Subcutaneous abdominal adipose tissue (tissue), 5 donors: ENCODE data around the gene S100A16.
"Not testable (repeated sequence)": the region's sequence is repeated elsewhere in the genome, so short reads cannot be mapped to it uniquely, and the experiment has no call there.

ENCODE experiments used
- H3K27ac ChIP-seq: one replicate; pipeline ENCODE4 v1.7.0; 2013; ENCODE audit warnings: low read depth, mild to moderate bottlenecking, inconsistent platforms, low read length, moderate library complexity
- H3K27me3 ChIP-seq, 5 donors: one replicate each; pipeline ENCODE4 v1.7.0; 2013; ENCODE audit warnings: low read length in 5 of 5, inconsistent platforms in 1 of 5; ENCODE audit not compliant: control insufficient read depth in 5 of 5, insufficient read depth in 4 of 5
- H3K36me3 ChIP-seq, 5 donors: one replicate each; pipeline ENCODE4 v1.7.0; 2013; ENCODE audit warnings: low read length in 5 of 5; ENCODE audit not compliant: control insufficient read depth in 5 of 5, insufficient read depth in 5 of 5
- H3K4me1 ChIP-seq, 5 donors: one replicate each; pipeline ENCODE4 v1.7.0; 2013; ENCODE audit warnings: low read length in 5 of 5, mild to moderate bottlenecking in 3 of 5, moderate library complexity in 1 of 5; ENCODE audit not compliant: control insufficient read depth in 5 of 5, insufficient read depth in 5 of 5
- H3K4me3 ChIP-seq, 5 donors: one replicate each; pipeline ENCODE4 v1.7.0; 2013; ENCODE audit warnings: low read length in 5 of 5, low read depth in 1 of 5
- H3K9ac ChIP-seq, 5 donors: one replicate each; pipeline ENCODE4 v1.7.0; 2013; ENCODE audit warnings: low read length in 5 of 5, mild to moderate bottlenecking in 4 of 5, moderate library complexity in 3 of 5
- H3K9me3 ChIP-seq, 5 donors: one replicate each; pipeline ENCODE4 v1.7.0; 2013; ENCODE audit warnings: low read length in 5 of 5; ENCODE audit not compliant: control insufficient read depth in 5 of 5
- donor health status: healthy.
- donor health status: healthy.
- donor health status: healthy.
- donor health status: healthy.
- donor health status: healthy.

Gene S100A16

GRCh38 chr1:153570874-153571273 is 42.1 kb downstream of the S100A16 start:
- H3K4me1 ChIP-seq = peaks cover 14 to 43% (median 37%) of the 10 kb centered on the region in 5 donors
- no peaks in the 10 kb centered on the region for H3K27me3 ChIP-seq
- H3K9me3 ChIP-seq = no peaks in the 10 kb centered on the region
- H3K27ac ChIP-seq = no peak overlapping the region
- no peak overlapping the region for H3K4me3 ChIP-seq
- no peak overlapping the region for H3K9ac ChIP-seq
- H3K36me3 ChIP-seq = no peaks in the 10 kb centered on the region

GRCh38 chr1:153569465-153569864 is 43.5 kb downstream of the S100A16 start:
- Histone ChIP-seq H3K36me3 (no peaks in the 10 kb centered on the region), H3K9ac (no peak overlapping the region), H3K4me1 (peaks cover 16 to 50% (median 43%) of the 10 kb centered on the region in 5 donors), H3K27ac (no peak overlapping the region), H3K27me3 (no peaks in the 10 kb centered on the region), H3K4me3 (no peak overlapping the region), H3K9me3 (no peaks in the 10 kb centered on the region)

GRCh38 chr1:153568367-153569099 is 44.4 kb downstream of the S100A16 start:
- H3K27ac ChIP-seq = peak overlapping the region; percentile 48
- H3K4me1 ChIP-seq = peaks cover 16 to 50% (median 46%) of the 10 kb centered on the region in 5 donors
- peak overlapping the region in 4 of 5 donors; percentile 15 to 68 (median 60) for H3K9ac ChIP-seq

GRCh38 chr1:153567621-153568366 is 45.1 kb downstream of the S100A16 start:
- peak overlapping the region; percentile 33 to 74 (median 53) for H3K4me3 ChIP-seq
- H3K4me1 ChIP-seq = peaks cover 16 to 44% (median 39%) of the 10 kb centered on the region in 5 donors

More at GRCh38 chr1:153568367-153569099, 44.4 kb downstream of the S100A16 start:
- Histone ChIP-seq H3K9me3 (no peaks in the 10 kb centered on the region), H3K4me3 (peak overlapping the region; percentile 51 to 74 (median 53)), H3K27me3 (no peaks in the 10 kb centered on the region), H3K36me3 (no peaks in the 10 kb centered on the region)

GRCh38 chr1:153566414-153567371 is 46.2 kb downstream of the S100A16 start:
- peaks cover 11 to 43% (median 34%) of the 10 kb centered on the region in 5 donors for H3K4me1 ChIP-seq
- no peaks in the 10 kb centered on the region for H3K36me3 ChIP-seq
- peak overlapping the region in 4 of 5 donors; percentile 8 to 68 (median 64) for H3K9ac ChIP-seq
- H3K27ac ChIP-seq = peak overlapping the region; percentile 92
- H3K9me3 ChIP-seq = no peaks in the 10 kb centered on the region
- H3K27me3 ChIP-seq = no peaks in the 10 kb centered on the region
- H3K4me3 ChIP-seq = peak overlapping the region in 1 of 5 donors; percentile 30

More at GRCh38 chr1:153567621-153568366, 45.1 kb downstream of the S100A16 start:
- no peaks in the 10 kb centered on the region for H3K27me3 ChIP-seq
- H3K36me3 ChIP-seq = no peaks in the 10 kb centered on the region
- H3K9ac ChIP-seq = peak overlapping the region in 4 of 5 donors; percentile 53 to 68 (median 63)
- H3K9me3 ChIP-seq = no peaks in the 10 kb centered on the region
- H3K27ac ChIP-seq = peak overlapping the region; percentile 48

- H3K4me3 ChIP-seq = peak within 1 kb of the TSS in 2 of 5 donors; percentile 4 to 30
- peak within 1 kb of the TSS; percentile 92 for H3K27ac ChIP-seq
- no peaks in the 10 kb centered on the region for H3K27me3 ChIP-seq
- no peaks in the 10 kb centered on the region for H3K9me3 ChIP-seq
- H3K36me3 ChIP-seq = no peaks in the 10 kb centered on the region
- H3K9ac ChIP-seq = peak within 1 kb of the TSS; percentile 31 to 68 (median 61)
- H3K4me1 ChIP-seq = peaks cover 11 to 43% (median 34%) of the 10 kb centered on the region in 5 donors
Observed at GRCh38 chr1:153565529-153566374, 47.2 kb downstream of the S100A16 start, which contains the start of gene S100A2. Gene S100A2, minus strand, starts transcription at chr1:153565844. Its CDS starts 1,967 bp downstream, at chr1:153563877.

- Histone ChIP-seq H3K9me3 (no peaks in the 10 kb centered on the region), H3K4me3 (no peak overlapping the region), H3K27me3 (no peaks in the 10 kb centered on the region), H3K4me1 (peaks cover 11 to 42% (median 34%) of the 10 kb centered on the region in 5 donors), H3K27ac (no peak overlapping the region), H3K36me3 (no peaks in the 10 kb centered on the region), H3K9ac (no peak overlapping the region)
Observed at GRCh38 chr1:153563991-153564390, 48.9 kb downstream of the S100A16 start.

- no peaks in the 10 kb centered on the region for H3K36me3 ChIP-seq
- H3K4me3 ChIP-seq = no peak overlapping the region
- no peak overlapping the region for H3K9ac ChIP-seq
Observed at GRCh38 chr1:153563483-153563901, 49.4 kb downstream of the S100A16 start.

GRCh38 chr1:153562021-153562420 is 50.9 kb downstream of the S100A16 start:
- H3K27ac ChIP-seq, H3K9ac ChIP-seq, H3K4me3 ChIP-seq, H3K36me3 ChIP-seq, H3K9me3 ChIP-seq, H3K27me3 ChIP-seq: not testable (repeated sequence)
- H3K4me1 ChIP-seq = peaks cover 10 to 24% (median 18%) of the 10 kb centered on the region in 5 donors

More at GRCh38 chr1:153563483-153563901, 49.4 kb downstream of the S100A16 start:
- Histone ChIP-seq H3K27me3 (no peaks in the 10 kb centered on the region), H3K9me3 (no peaks in the 10 kb centered on the region), H3K4me1 (peaks cover 11 to 37% (median 30%) of the 10 kb centered on the region in 5 donors), H3K27ac (no peak overlapping the region)
